CD4-positive, alpha-beta memory T cell (primary cell): ENCODE data around the gene PTPRG. TPM values are rescaled to one million over a fixed set of nuclear protein-coding genes. Genes with fewer than 3 reads are reported as not detected.

ENCODE experiments used
- CTCF ChIA-PET: fragments of 350-600 bp; sonication (Branson Sonifier 250); formaldehyde crosslinking; loops from one replicate; lab custom pipeline; 2021; ENCODE audit warnings: inconsistent platforms; ENCODE audit not compliant: partially characterized antibody; lab: Charles Lee
- POLR2A ChIA-PET: fragments of 350-600 bp; sonication (Branson Sonifier 250); formaldehyde crosslinking; loops from one replicate; lab custom pipeline; 2021; ENCODE audit not compliant: partially characterized antibody; lab: Charles Lee
- DNase-seq, 5 donors: peaks; one replicate each; pipeline versions ENCODE4 v3.0.0 to v3.0.0-alpha.2; 2020 to 2022; ENCODE audit warnings: mixed read lengths in 1 of 5
- H3K27ac ChIP-seq: one replicate; pipeline ENCODE4 v1.7.0; 2013; ENCODE audit warnings: low read depth, low read length
- H3K27me3 ChIP-seq: 2 replicates; pipeline ENCODE4 v1.7.0; 2013; ENCODE audit warnings: mild to moderate bottlenecking, low read length, moderate library complexity; ENCODE audit not compliant: insufficient read depth
- H3K36me3 ChIP-seq: 2 replicates; pipeline ENCODE4 v1.7.0; 2013; ENCODE audit warnings: mild to moderate bottlenecking, low read length, moderate library complexity; ENCODE audit not compliant: insufficient read depth
- H3K4me1 ChIP-seq: 2 replicates; pipeline ENCODE4 v1.7.0; 2013; ENCODE audit warnings: mild to moderate bottlenecking, low read length, moderate library complexity; ENCODE audit not compliant: insufficient read depth
- H3K4me3 ChIP-seq, 2 donors: one replicate each; pipeline ENCODE4 v1.7.0; 2013; ENCODE audit warnings: low read length in 2 of 2, mild to moderate bottlenecking in 1 of 2
- H3K9me3 ChIP-seq, 2 donors: one replicate each; pipeline ENCODE4 v1.7.0; 2013; ENCODE audit warnings: low read length in 2 of 2, control low read depth in 1 of 2; ENCODE audit not compliant: control insufficient read depth in 1 of 2
- H3K27ac Mint-ChIP-seq, 7 donors: one replicate each; pipeline ENCODE4 v1.8.0; 2020 to 2021; ENCODE audit warnings: mixed read lengths in 7 of 7, mild to moderate bottlenecking in 6 of 7, inconsistent platforms in 3 of 7, moderate library complexity in 3 of 7
- H3K27me3 Mint-ChIP-seq, 2 donors: one replicate each; pipeline ENCODE4 v1.8.0; 2020 to 2021; ENCODE audit warnings: mixed read lengths in 2 of 2
- H3K36me3 Mint-ChIP-seq, 2 donors: one replicate each; pipeline ENCODE4 v1.8.0; 2020 to 2021; ENCODE audit warnings: mixed read lengths in 2 of 2, inconsistent platforms in 1 of 2, mild to moderate bottlenecking in 1 of 2
- H3K4me1 Mint-ChIP-seq, 4 donors: one replicate each; pipeline ENCODE4 v1.8.0; 2020 to 2021; ENCODE audit warnings: mixed read lengths in 4 of 4, mild to moderate bottlenecking in 1 of 4
- H3K4me3 Mint-ChIP-seq, 8 donors: one replicate each; pipeline ENCODE4 v1.8.0; 2020 to 2021; ENCODE audit warnings: mixed read lengths in 8 of 8, mild to moderate bottlenecking in 7 of 8, moderate library complexity in 6 of 8, inconsistent platforms in 3 of 8
- H3K9me3 Mint-ChIP-seq, 8 donors: one replicate each; pipeline ENCODE4 v1.8.0; 2020 to 2021; ENCODE audit warnings: mixed read lengths in 8 of 8, mild to moderate bottlenecking in 5 of 8, inconsistent platforms in 3 of 8, moderate library complexity in 1 of 8
- intact Hi-C: fragments of 100-400 bp; cut with micrococcal nuclease; formaldehyde crosslinking; loops from one replicate; pipeline ENCODE4 v1.15.1; 2023
- polyA plus RNA-seq, 2 donors: library from polyadenylated mRNA; unstranded; fragments of 300-500 nt; fragmentation: Illumina TruSeq; gene quantifications; one replicate each; pipeline ENCODE4 v1.2.3, GENCODE V29; 2021
- total RNA-seq, 2 experiments: library from RNA; stranded (reverse); gene quantifications; one replicate each; pipeline ENCODE4 v1.2.3, GENCODE V29; 2021

The PTPRG gene
- total and polyA plus RNA-seq, 4 experiments from 2014 or later = not detected

- H3K4me3 Mint-ChIP-seq = no peak overlapping the region
- Histone ChIP-seq H3K27ac (no peak overlapping the region), H3K27me3 (no peaks in the 10 kb centered on the region), H3K9me3 (no peaks in the 10 kb centered on the region), H3K4me3 (no peak overlapping the region), H3K36me3 (no peaks in the 10 kb centered on the region), H3K4me1 (no peaks in the 10 kb centered on the region)
- no peak for DNase-seq
- H3K4me1 Mint-ChIP-seq = no peaks in the 10 kb centered on the region
- intact Hi-C loops = no loop called here
- H3K9me3 Mint-ChIP-seq = peaks cover 0 to 3% (median 0%) of the 10 kb centered on the region in 8 donors
- POLR2A ChIA-PET = no interaction called here
- CTCF ChIA-PET = no interaction called here
- peaks cover 2 to 3% of the 10 kb centered on the region in 2 donors for H3K27me3 Mint-ChIP-seq
- no peak overlapping the region for H3K27ac Mint-ChIP-seq
- H3K36me3 Mint-ChIP-seq = no peaks in the 10 kb centered on the region
Measured at GRCh38 chr3:62128681-62129080, 567.3 kb downstream of the PTPRG start.

- Mint-ChIP-seq H3K9me3 (peaks cover 0 to 3% (median 0%) of the 10 kb centered on the region in 8 donors), H3K27me3 (peaks cover 2 to 3% of the 10 kb centered on the region in 2 donors), H3K36me3 (no peaks in the 10 kb centered on the region), H3K27ac (no peak overlapping the region), H3K4me3 (no peak overlapping the region), H3K4me1 (no peaks in the 10 kb centered on the region)
- intact Hi-C loops = no loop called here
- CTCF ChIA-PET = interaction anchor here (1.2 kb wide), 1 partner anchor 58 kb away, joined by 3 read pairs; no protein-coding TSS in a partner anchor
- no peaks in the 10 kb centered on the region for H3K36me3 ChIP-seq
- POLR2A ChIA-PET = no interaction called here
- H3K4me3 ChIP-seq = no peak overlapping the region
- H3K27me3 ChIP-seq = no peaks in the 10 kb centered on the region
- no peak for DNase-seq
- H3K27ac ChIP-seq = no peak overlapping the region
- no peaks in the 10 kb centered on the region for H3K4me1 ChIP-seq
- H3K9me3 ChIP-seq = no peaks in the 10 kb centered on the region
Measured at GRCh38 chr3:62131050-62131449, 569.7 kb downstream of the PTPRG start.

DNA sequence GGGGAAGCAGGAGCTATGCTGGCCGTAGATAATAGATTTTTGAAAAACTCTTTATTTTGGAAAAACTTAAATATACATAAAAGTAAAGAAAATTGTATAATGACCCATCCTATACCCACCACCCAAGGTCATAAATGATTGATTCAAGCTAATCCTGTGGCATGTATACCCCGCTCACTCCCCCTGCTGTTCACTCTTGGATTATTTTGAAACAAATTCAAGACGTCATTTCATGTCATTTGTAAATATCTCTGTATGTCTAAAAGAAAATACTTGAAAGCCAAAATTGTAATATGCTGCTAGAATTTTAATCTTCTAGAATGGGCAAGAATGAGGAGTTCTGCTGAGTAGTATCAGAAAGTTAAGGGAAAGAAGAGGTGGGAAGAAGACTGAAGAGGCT, 570.2 kb downstream of the PTPRG start:
- H3K27ac ChIP-seq = no peak overlapping the region
- H3K4me3 ChIP-seq = no peak overlapping the region
- CTCF ChIA-PET = no interaction called here
- Mint-ChIP-seq H3K4me3 (no peak overlapping the region), H3K9me3 (peaks cover 0 to 6% (median 0%) of the 10 kb centered on the region in 8 donors), H3K27ac (no peak overlapping the region), H3K4me1 (no peaks in the 10 kb centered on the region), H3K27me3 (peaks cover 2 to 3% of the 10 kb centered on the region in 2 donors), H3K36me3 (no peaks in the 10 kb centered on the region)
- POLR2A ChIA-PET = no interaction called here
- H3K27me3 ChIP-seq = no peaks in the 10 kb centered on the region
- no peaks in the 10 kb centered on the region for H3K9me3 ChIP-seq
- no peak for DNase-seq
- intact Hi-C loops = no loop called here
- no peaks in the 10 kb centered on the region for H3K36me3 ChIP-seq
- no peaks in the 10 kb centered on the region for H3K4me1 ChIP-seq

DNA sequence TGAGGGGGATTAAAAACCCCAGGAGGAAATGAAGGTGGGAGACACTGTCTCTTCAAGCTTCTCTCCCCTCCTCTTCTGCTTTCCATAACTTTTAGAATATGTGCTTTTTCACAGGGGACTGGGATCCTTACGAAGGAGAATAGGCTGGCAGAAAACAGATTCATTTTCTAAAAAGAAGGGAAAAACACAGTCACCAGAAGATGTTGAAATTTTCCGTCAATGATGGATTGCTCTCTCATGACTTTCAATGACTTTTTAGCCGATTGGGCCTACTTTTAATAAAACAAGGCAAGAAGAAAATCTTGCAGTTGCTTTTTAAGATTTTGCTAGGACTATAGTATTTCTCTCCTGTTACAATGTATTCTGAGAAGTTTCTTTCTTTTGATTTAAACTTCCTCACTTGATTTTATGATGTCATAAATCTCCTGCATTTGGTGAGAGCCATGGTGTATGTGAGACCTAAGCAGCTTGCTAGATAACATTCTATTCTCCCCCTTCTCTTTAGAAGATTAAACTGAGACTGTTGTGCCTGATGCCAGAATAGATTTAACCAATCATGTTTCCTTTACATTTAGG, 570.7 kb downstream of the PTPRG start:
- no peaks in the 10 kb centered on the region for H3K36me3 ChIP-seq
- Mint-ChIP-seq H3K36me3 (no peaks in the 10 kb centered on the region), H3K9me3 (peaks cover 0 to 7% (median 0%) of the 10 kb centered on the region in 8 donors), H3K27me3 (peaks cover 0 to 3% of the 10 kb centered on the region in 2 donors), H3K4me3 (no peak overlapping the region), H3K4me1 (no peaks in the 10 kb centered on the region), H3K27ac (no peak overlapping the region)
- ChIA-PET CTCF (no interaction called here), POLR2A (no interaction called here)
- intact Hi-C loops = no loop called here
- DNase-seq = no peak
- no peak overlapping the region for H3K27ac ChIP-seq
- H3K27me3 ChIP-seq = no peaks in the 10 kb centered on the region
- no peak overlapping the region for H3K4me3 ChIP-seq
- no peaks in the 10 kb centered on the region for H3K9me3 ChIP-seq
- no peaks in the 10 kb centered on the region for H3K4me1 ChIP-seq

GRCh38 chr3:62133015-62133414, 571.6 kb downstream of the PTPRG start:
- DNase-seq = no peak
- intact Hi-C loops = no loop called here
- H3K36me3 ChIP-seq = no peaks in the 10 kb centered on the region
- H3K27ac ChIP-seq = no peak overlapping the region
- no peaks in the 10 kb centered on the region for H3K9me3 ChIP-seq
- H3K4me1 ChIP-seq = no peaks in the 10 kb centered on the region
- H3K4me3 ChIP-seq = no peak overlapping the region
- Mint-ChIP-seq H3K4me3 (no peak overlapping the region), H3K36me3 (no peaks in the 10 kb centered on the region), H3K27me3 (peaks cover 0 to 3% of the 10 kb centered on the region in 2 donors), H3K9me3 (peaks cover 0 to 7% (median 0%) of the 10 kb centered on the region in 8 donors), H3K27ac (no peak overlapping the region), H3K4me1 (no peaks in the 10 kb centered on the region)
- CTCF ChIA-PET = no interaction called here
- H3K27me3 ChIP-seq = no peaks in the 10 kb centered on the region
- POLR2A ChIA-PET = no interaction called here

GRCh38 chr3:62134061-62134496, 572.7 kb downstream of the PTPRG start:
- Histone ChIP-seq H3K27ac (no peak overlapping the region), H3K4me1 (no peaks in the 10 kb centered on the region), H3K9me3 (no peaks in the 10 kb centered on the region), H3K36me3 (no peaks in the 10 kb centered on the region), H3K4me3 (no peak overlapping the region), H3K27me3 (no peaks in the 10 kb centered on the region)
- no peaks in the 10 kb centered on the region for H3K36me3 Mint-ChIP-seq
- H3K27me3 Mint-ChIP-seq = peaks cover 0 to 3% of the 10 kb centered on the region in 2 donors
- no peak overlapping the region for H3K27ac Mint-ChIP-seq
- ChIA-PET CTCF (no interaction called here), POLR2A (no interaction called here)
- no peaks in the 10 kb centered on the region for H3K4me1 Mint-ChIP-seq
- no peak for DNase-seq
- intact Hi-C loops = no loop called here
- H3K9me3 Mint-ChIP-seq = peaks cover 0 to 7% (median 0%) of the 10 kb centered on the region in 8 donors
- no peak overlapping the region for H3K4me3 Mint-ChIP-seq

DNA sequence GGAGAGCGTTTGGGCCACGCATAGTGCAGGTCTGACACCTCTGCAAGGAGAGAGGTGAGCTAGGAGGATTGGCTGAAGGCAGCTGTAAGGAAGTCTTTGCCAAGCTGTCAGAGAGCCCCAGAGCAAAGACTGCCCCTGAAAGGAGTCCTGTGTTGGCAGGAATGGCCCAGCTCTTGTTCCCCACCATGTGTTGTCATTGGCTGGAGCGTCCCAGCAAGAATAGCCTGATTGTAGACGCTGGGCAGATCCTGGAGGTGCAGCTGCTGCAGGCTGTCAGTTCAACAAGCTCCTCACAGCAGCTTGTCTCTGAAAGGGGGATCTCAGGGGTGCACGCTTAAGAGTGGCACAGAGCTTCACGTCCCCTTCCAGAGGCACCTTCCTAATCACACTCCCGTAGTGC, 574.4 kb downstream of the PTPRG start:
- DNase-seq = no peak
- Mint-ChIP-seq H3K9me3 (peaks cover 0 to 7% (median 0%) of the 10 kb centered on the region in 8 donors), H3K4me1 (no peaks in the 10 kb centered on the region), H3K4me3 (no peak overlapping the region), H3K27me3 (peaks cover 0 to 3% of the 10 kb centered on the region in 2 donors), H3K27ac (no peak overlapping the region), H3K36me3 (no peaks in the 10 kb centered on the region)
- CTCF ChIA-PET = no interaction called here
- Histone ChIP-seq H3K4me1 (no peaks in the 10 kb centered on the region), H3K4me3 (no peak overlapping the region), H3K27ac (no peak overlapping the region), H3K9me3 (no peaks in the 10 kb centered on the region), H3K36me3 (no peaks in the 10 kb centered on the region), H3K27me3 (no peaks in the 10 kb centered on the region)
- POLR2A ChIA-PET = no interaction called here
- intact Hi-C loops = no loop called here
